HCT116 (cell line): ENCODE measurements around the gene OR11H6. TPM values are rescaled to one million over a fixed set of nuclear protein-coding genes. Genes with fewer than 3 reads are reported as not detected.

Experiments used
- ATAC-seq: fragments of 200-7000 bp; cut with Tn5 transposase; 2 replicates; pipeline ENCODE4 v1.9.1; 2020; ENCODE audit warnings: mild to moderate bottlenecking, moderate library complexity
- BruUV-seq: library from RNA; stranded (reverse); fragments of 400-500 nt; replicated peaks from 2 replicates; lab custom pipeline; 2021; lab: Mats Ljungman, UMichigan
- CTCF ChIA-PET: fragments of 300-600 bp; sonication (Branson Sonifier 250); formaldehyde crosslinking; loops from one replicate; lab custom pipeline; 2021; ENCODE audit warnings: antibody characterized with exemption; lab: Charles Lee
- POLR2A ChIA-PET: fragments of 300-600, 350-600 bp; sonication (Branson Sonifier 250); formaldehyde crosslinking; loops from one replicate; lab custom pipeline; 2021; ENCODE audit warnings: antibody characterized with exemption; lab: Charles Lee
- RAD21 ChIA-PET, 2 experiments: fragments of 300-600 bp; sonication (Branson Sonifier 250); formaldehyde crosslinking; loops; one replicate each; lab custom pipeline; 2023; ENCODE audit warnings: low total read pairs in 2 of 2; ENCODE audit not compliant: uncharacterized antibody in 2 of 2, unreplicated experiment in 2 of 2, low non-redundant PET in 1 of 2; lab: Charles Lee
- DNase-seq: peaks from one replicate; pipeline ENCODE4 v3.0.0-alpha.2; 2010; ENCODE audit warnings: low read depth, low spot score
- H2AFZ ChIP-seq: fragments of 200-600 bp; shearing (Covaris generic), sonication (generic); 2 replicates; pipeline ENCODE4 v1.6.1; 2017; ENCODE audit warnings: low read depth, mixed run types, mixed read lengths, antibody characterized with exemption, low read length; ENCODE audit not compliant: poor library complexity, severe bottlenecking
- H3K27ac ChIP-seq: 2 replicates; pipeline ENCODE4 v1.5.1; 2012; ENCODE audit warnings: low read depth, low read length
- H3K27me3 ChIP-seq: fragments of 200-600 bp; sonication (generic); 2 replicates; pipeline ENCODE4 v1.6.1; 2016; ENCODE audit warnings: mixed run types, low read length, mixed read lengths; ENCODE audit not compliant: insufficient read depth
- H3K36me3 ChIP-seq, 2 experiments: fragments of 200-500 bp in 1 of 2; fragments of 200-600 bp in 1 of 2; sonication (Bioruptor generic) in 1 of 2; sonication (generic) in 1 of 2; 2 replicates each; pipeline versions ENCODE4 v1.5.1 to v1.6.1; 2014 to 2016; ENCODE audit warnings: low read length in 2 of 2, inconsistent platforms in 1 of 2, mixed read lengths in 1 of 2, mixed run types in 1 of 2; ENCODE audit not compliant: insufficient read depth in 2 of 2, control insufficient read depth in 1 of 2
- H3K4me1 ChIP-seq, 2 experiments: fragments of 200-600 bp in 1 of 2; sonication (generic) in 1 of 2; 2 replicates each; pipeline versions ENCODE4 v1.5.1 to v1.6.1; 2012 to 2017; ENCODE audit warnings: low read length in 2 of 2, inconsistent platforms in 1 of 2, mild to moderate bottlenecking in 1 of 2, mixed read lengths in 1 of 2, mixed run types in 1 of 2, moderate library complexity in 1 of 2; ENCODE audit not compliant: insufficient read depth in 2 of 2, control insufficient read depth in 1 of 2
- H3K4me2 ChIP-seq: fragments of 200-600 bp; sonication (generic); 2 replicates; pipeline ENCODE4 v1.6.1; 2017; ENCODE audit warnings: mixed run types, low read length, mixed read lengths
- H3K4me3 ChIP-seq, 2 experiments: fragments of 200-600 bp in 1 of 2; sonication (generic) in 1 of 2; replicated peaks in 1 of 2; 2 replicates each; pipeline ENCODE4 v1.5.1; 2011 to 2016; ENCODE audit warnings: low read length in 2 of 2, control low read depth in 1 of 2, low read depth in 1 of 2, mild to moderate bottlenecking in 1 of 2, mixed read lengths in 1 of 2, mixed run types in 1 of 2
- H3K79me2 ChIP-seq: fragments of 200-600 bp; sonication (generic); 2 replicates; pipeline ENCODE4 v1.6.1; 2017; ENCODE audit warnings: mild to moderate bottlenecking, mixed run types, low read length, moderate library complexity, mixed read lengths; ENCODE audit not compliant: insufficient read depth
- H3K9ac ChIP-seq: fragments of 200-600 bp; sonication (generic); 2 replicates; pipeline ENCODE4 v1.6.1; 2016; ENCODE audit warnings: low read length, mixed read lengths
- H3K9me2 ChIP-seq: fragments of 200-600 bp; sonication (generic), shearing (Covaris generic); 2 replicates; pipeline ENCODE4 v1.6.1; 2017; ENCODE audit warnings: mixed run types, mild to moderate bottlenecking, moderate library complexity; ENCODE audit not compliant: insufficient read depth
- H3K9me3 ChIP-seq, 2 experiments: fragments of 200-500 bp in 1 of 2; fragments of 200-600 bp in 1 of 2; sonication (Bioruptor generic) in 1 of 2; sonication (generic) in 1 of 2; 2 replicates each; pipeline ENCODE4 v1.6.1; 2014 to 2017; ENCODE audit warnings: low read length in 2 of 2, mixed read lengths in 2 of 2, inconsistent platforms in 1 of 2, low read depth in 1 of 2, mild to moderate bottlenecking in 1 of 2, mixed run types in 1 of 2, moderate library complexity in 1 of 2; ENCODE audit not compliant: control insufficient read depth in 1 of 2, insufficient read depth in 1 of 2
- H4K20me1 ChIP-seq: fragments of 200-600 bp; sonication (generic), shearing (Covaris generic); 2 replicates; pipeline ENCODE4 v1.6.1; 2017; ENCODE audit warnings: mixed run types, mild to moderate bottlenecking, moderate library complexity; ENCODE audit not compliant: insufficient read depth
- CEBPB ChIP-seq: IDR thresholded peaks from 2 replicates; pipeline ENCODE4 v1.6.1; 2012; ENCODE audit warnings: low read depth
- EZH2 ChIP-seq: fragments of 200-600 bp; sonication (generic); IDR thresholded peaks from 2 replicates; pipeline ENCODE4 v1.6.1; 2017; ENCODE audit warnings: antibody characterized with exemption, mixed run types
- EZH2phosphoT487 ChIP-seq: fragments of 200-600 bp; IDR thresholded peaks from 2 replicates; pipeline ENCODE4 v1.6.1; 2018; ENCODE audit warnings: antibody characterized with exemption, borderline replicate concordance
- FOSL1 ChIP-seq: IDR thresholded peaks from 2 replicates; pipeline ENCODE4 v1.6.1; 2012; ENCODE audit warnings: low read depth
- JUND ChIP-seq: IDR thresholded peaks from 2 replicates; pipeline ENCODE4 v1.6.1; 2012
- POLR2A ChIP-seq: IDR thresholded peaks from 2 replicates; pipeline ENCODE4 v1.7.0; 2011; ENCODE audit warnings: borderline replicate concordance; ENCODE audit not compliant: insufficient read depth, insufficient read length; ENCODE audit errors: extremely low read depth
- RAD21 ChIP-seq: IDR thresholded peaks from 2 replicates; pipeline ENCODE4 v1.6.1; 2012; ENCODE audit warnings: low read depth, mild to moderate bottlenecking
- SIN3A ChIP-seq: IDR thresholded peaks from 2 replicates; pipeline ENCODE4 v1.6.1; 2012; ENCODE audit warnings: low read depth
- SP1 ChIP-seq: IDR thresholded peaks from 2 replicates; pipeline ENCODE4 v1.6.1; 2012; ENCODE audit warnings: low read depth
- intact Hi-C: fragments of 100-400 bp; cut with micrococcal nuclease; formaldehyde crosslinking; loops from 2 replicates; pipeline ENCODE4 v1.10.0; 2022
- total RNA-seq: library from RNA; stranded (reverse); gene quantifications from one replicate; pipeline ENCODE4 v1.2.1, GENCODE V29; 2021; ENCODE audit not compliant: unreplicated experiment

The OR11H6 gene
- total RNA-seq, 1 experiment from 2014 or later: not detected

DNA sequence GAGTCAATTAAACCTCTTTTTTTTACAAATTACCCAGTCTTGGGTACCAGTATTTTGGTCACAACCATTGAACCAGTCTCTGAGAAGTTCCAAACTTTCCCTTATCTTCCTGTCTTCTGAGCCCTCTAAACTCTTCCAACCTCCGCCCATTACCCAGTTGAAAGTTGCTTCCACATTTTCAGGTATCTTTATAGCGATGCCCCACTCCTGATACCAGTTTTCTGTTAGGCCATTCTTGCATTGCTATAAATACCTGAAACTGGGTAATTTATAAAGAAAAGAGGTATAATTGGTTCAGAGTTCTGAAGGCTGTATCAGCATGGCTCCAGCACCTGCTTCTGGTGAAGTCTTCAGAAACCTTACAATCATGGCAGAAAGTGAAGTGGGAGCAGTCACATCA lies 50.6 kb downstream of the OR11H6 start:
- no peak for TF ChIP-seq SIN3A
- no peak for TF ChIP-seq SP1
- no peak for TF ChIP-seq POLR2A
- TF ChIP-seq CEBPB: no peak
- TF ChIP-seq JUND: no peak
- TF ChIP-seq RAD21: no peak
- no peak for TF ChIP-seq EZH2
- no peak for TF ChIP-seq FOSL1
- no peak for TF ChIP-seq EZH2phosphoT487
- Histone ChIP-seq H3K36me3 (no peaks in the 10 kb centered on the region), H3K27ac (no peak overlapping the region), H4K20me1 (no peaks in the 10 kb centered on the region), H3K9me2 (no peaks in the 10 kb centered on the region), H3K27me3 (no peaks in the 10 kb centered on the region), H3K9ac (no peak overlapping the region), H2AFZ (no peak overlapping the region), H3K4me3 (no peak overlapping the region), H3K4me2 (no peak overlapping the region), H3K4me1 (0 out of 4 replicates have a peak, but pooled peaks cover 0 to 3% of the 10 kb centered on the region in 2 experiments), H3K9me3 (peaks cover 0 to 3% of the 10 kb centered on the region in 2 experiments; a peak in 2 of 4 replicates), H3K79me2 (no peaks in the 10 kb centered on the region)
- POLR2A ChIA-PET: no interaction called here
- DNase-seq (no peak), ATAC-seq (no peak)
- BruUV-seq: no TSS peak
- RAD21 ChIA-PET: no interaction called here
- intact Hi-C loops: no loop called here
- CTCF ChIA-PET: no interaction called here

Other genes starting within 250 kb of the OR11H6 start
- not detected for gene OR4K15, start 248.1 kb upstream of the OR11H6 start, total RNA-seq
- not detected for gene OR4Q2, start 221.5 kb upstream of the OR11H6 start, total RNA-seq
- gene OR4K14, start 204.4 kb upstream of the OR11H6 start, total RNA-seq: not detected
- gene OR4K13, start 187.7 kb upstream of the OR11H6 start, total RNA-seq: not detected
- gene OR4L1, start 163.7 kb upstream of the OR11H6 start, total RNA-seq: not detected
- not detected for gene OR4K17, start 113.0 kb upstream of the OR11H6 start, total RNA-seq
- gene OR4N5, start 84.9 kb upstream of the OR11H6 start, total RNA-seq: not detected
- not detected for gene OR11G2, start 32.8 kb upstream of the OR11H6 start, total RNA-seq
- gene OR11H7, start 5.3 kb downstream of the OR11H6 start, total RNA-seq: not detected
- not detected for gene OR11H4, start 15.6 kb downstream of the OR11H6 start, total RNA-seq
- 23.3 TPM for gene TTC5, start 82.2 kb downstream of the OR11H6 start, total RNA-seq
- 77.0 TPM for gene CCNB1IP1, start 109.6 kb downstream of the OR11H6 start, total RNA-seq
- 51.8 TPM for gene PARP2, start 119.9 kb downstream of the OR11H6 start, total RNA-seq
- gene TEP1, start 189.8 kb downstream of the OR11H6 start, total RNA-seq: 22.4 TPM
- 0.05 TPM for gene KLHL33, start 212.5 kb downstream of the OR11H6 start, total RNA-seq
- 21.8 TPM for gene OSGEP, start 231.1 kb downstream of the OR11H6 start, total RNA-seq
- gene APEX1, start 231.5 kb downstream of the OR11H6 start, total RNA-seq: 235 TPM
- 35.4 TPM for gene PIP4P1, start 237.7 kb downstream of the OR11H6 start, total RNA-seq
- gene PNP, start 245.7 kb downstream of the OR11H6 start, total RNA-seq: 63.0 TPM